Measurements from ENCODE around the gene ATP2B2. TPM values are rescaled to one million over a fixed set of nuclear protein-coding genes. Genes with fewer than 3 reads are reported as not detected.

Gene ATP2B2
- total and polyA plus RNA-seq, 8 donors, result 0.11 to 0.75 (median 0.21) TPM

DNA sequence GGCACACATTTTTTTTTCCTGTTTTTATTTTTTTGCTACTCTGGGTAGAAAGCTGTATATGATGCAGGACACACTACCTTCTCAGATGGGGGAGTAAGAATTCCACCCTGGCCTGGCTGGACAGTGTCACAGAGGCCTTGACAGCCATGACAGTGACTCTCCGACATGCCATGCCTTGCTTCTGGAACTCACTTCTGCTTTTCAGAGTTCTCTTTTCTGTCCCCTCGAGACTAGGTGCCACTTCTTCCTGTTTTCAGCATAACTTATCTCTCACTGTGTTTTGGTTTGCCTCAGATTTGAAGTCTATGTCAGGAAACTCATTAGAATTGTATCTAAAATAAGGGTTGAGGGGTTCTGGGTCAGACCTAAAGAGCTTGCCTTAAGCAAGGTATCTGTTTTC lies 115.4 kb downstream of the ATP2B2 start:
- no peak for FAIRE-seq
- 51 to 65% methylated on average over 2 of the region's 2 CpGs for WGBS, 2 donors
- peak in 1 of 6 donors; percentile 9 for DNase-seq
- H3K36me3 ChIP-seq, result no peaks in the 10 kb centered on the region
- H3K4me3 ChIP-seq, result no peak overlapping the region
- H3K9me3 ChIP-seq, result no peaks in the 10 kb centered on the region
- no peaks in the 10 kb centered on the region for H3K27me3 ChIP-seq
- no peak overlapping the region for H3K27ac ChIP-seq
- no peaks in the 10 kb centered on the region for H3K4me1 ChIP-seq
- TF ChIP-seq, protein P1, sequence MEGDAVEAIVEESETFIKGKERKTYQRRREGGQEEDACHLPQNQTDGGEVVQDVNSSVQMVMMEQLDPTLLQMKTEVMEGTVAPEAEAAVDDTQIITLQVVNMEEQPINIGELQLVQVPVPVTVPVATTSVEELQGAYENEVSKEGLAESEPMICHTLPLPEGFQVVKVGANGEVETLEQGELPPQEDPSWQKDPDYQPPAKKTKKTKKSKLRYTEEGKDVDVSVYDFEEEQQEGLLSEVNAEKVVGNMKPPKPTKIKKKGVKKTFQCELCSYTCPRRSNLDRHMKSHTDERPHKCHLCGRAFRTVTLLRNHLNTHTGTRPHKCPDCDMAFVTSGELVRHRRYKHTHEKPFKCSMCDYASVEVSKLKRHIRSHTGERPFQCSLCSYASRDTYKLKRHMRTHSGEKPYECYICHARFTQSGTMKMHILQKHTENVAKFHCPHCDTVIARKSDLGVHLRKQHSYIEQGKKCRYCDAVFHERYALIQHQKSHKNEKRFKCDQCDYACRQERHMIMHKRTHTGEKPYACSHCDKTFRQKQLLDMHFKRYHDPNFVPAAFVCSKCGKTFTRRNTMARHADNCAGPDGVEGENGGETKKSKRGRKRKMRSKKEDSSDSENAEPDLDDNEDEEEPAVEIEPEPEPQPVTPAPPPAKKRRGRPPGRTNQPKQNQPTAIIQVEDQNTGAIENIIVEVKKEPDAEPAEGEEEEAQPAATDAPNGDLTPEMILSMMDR (IDR thresholded peaks at IDR 0.05), result no peak
- ATAC-seq, result peak in 2 of 4 donors; percentile 27 to 44
- intact Hi-C loops (cut with DNase I), result no loop called here

DNA sequence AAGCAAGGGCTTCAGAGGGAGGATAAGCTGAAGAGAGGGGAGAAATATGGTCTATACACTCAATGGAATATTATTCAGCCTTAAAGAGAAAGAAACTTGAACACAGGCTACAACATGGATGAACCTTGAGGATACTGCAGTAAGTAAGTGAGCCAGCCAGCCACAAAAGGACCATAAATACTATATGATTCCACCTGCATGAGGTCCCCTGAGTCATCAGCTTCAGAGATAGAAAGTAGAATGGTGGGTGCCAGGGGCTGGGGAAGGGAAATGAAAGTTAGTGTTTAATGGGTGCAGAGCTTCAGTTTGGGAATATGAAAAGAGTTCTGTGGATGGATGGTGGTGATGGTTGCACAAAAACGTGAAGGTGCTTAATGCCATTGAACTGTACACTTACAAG lies 116.0 kb downstream of the ATP2B2 start:
- no peaks in the 10 kb centered on the region for H3K9me3 ChIP-seq
- TF ChIP-seq, protein P1 (IDR thresholded peaks at IDR 0.05), result no peak
- intact Hi-C loops (cut with DNase I), result no loop called here
- no peak for FAIRE-seq
- no peak overlapping the region for H3K27ac ChIP-seq
- no peak for DNase-seq
- H3K36me3 ChIP-seq, result no peaks in the 10 kb centered on the region
- H3K4me3 ChIP-seq, result no peak overlapping the region
- no peak for ATAC-seq
- WGBS, 2 donors, result 6 to 13% methylated on average over 1 of the region's 1 CpG
- no peaks in the 10 kb centered on the region for H3K27me3 ChIP-seq
- no peaks in the 10 kb centered on the region for H3K4me1 ChIP-seq

DNA sequence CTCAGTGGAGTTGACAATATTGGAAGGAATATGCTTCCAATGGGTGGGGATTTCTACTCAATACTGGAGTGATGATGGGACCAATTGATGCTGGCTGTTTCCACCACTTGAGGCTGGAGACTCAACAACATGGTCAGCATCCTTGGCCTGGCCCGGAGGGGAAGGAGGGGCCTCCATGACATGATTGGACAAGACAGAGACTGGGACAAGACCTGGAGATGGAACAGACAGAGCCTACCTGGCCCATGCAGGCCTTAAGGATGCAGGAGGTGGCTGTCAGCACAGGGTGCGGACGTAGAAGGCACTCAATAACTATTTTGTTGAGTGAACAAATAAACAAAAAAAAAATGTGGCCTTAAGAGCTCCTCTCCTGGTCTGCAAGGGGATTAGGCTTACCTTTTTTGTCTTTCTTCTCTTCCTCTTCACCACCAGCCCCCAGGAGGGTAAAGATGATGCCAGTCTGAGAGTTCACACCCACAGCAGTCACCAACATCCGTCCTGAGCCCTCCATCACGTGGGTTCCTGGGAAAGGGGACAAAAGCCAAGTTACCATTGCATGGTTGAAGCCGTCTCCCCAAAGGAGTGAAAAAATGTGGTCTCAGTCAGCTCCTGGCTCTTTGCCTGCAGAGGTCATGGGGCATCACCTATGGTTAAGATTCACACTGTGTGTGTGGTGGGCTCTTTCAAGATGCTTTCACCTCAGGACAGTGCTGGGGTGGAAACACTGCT lies 117.3 kb downstream of the ATP2B2 start:
- no peaks in the 10 kb centered on the region for H3K27me3 ChIP-seq
- no peaks in the 10 kb centered on the region for H3K4me1 ChIP-seq
- no peaks in the 10 kb centered on the region for H3K9me3 ChIP-seq
- intact Hi-C loops (cut with DNase I), result no loop called here
- no peak for ATAC-seq
- H3K36me3 ChIP-seq, result no peaks in the 10 kb centered on the region
- H3K27ac ChIP-seq, result no peak overlapping the region
- peak in 1 of 6 donors; percentile 14 for DNase-seq
- TF ChIP-seq, protein P1 (IDR thresholded peaks at IDR 0.05), result no peak
- no peak for FAIRE-seq
- 42 to 47% methylated on average over 6 of the region's 6 CpGs for WGBS, 2 donors
- H3K4me3 ChIP-seq, result no peak overlapping the region

DNA sequence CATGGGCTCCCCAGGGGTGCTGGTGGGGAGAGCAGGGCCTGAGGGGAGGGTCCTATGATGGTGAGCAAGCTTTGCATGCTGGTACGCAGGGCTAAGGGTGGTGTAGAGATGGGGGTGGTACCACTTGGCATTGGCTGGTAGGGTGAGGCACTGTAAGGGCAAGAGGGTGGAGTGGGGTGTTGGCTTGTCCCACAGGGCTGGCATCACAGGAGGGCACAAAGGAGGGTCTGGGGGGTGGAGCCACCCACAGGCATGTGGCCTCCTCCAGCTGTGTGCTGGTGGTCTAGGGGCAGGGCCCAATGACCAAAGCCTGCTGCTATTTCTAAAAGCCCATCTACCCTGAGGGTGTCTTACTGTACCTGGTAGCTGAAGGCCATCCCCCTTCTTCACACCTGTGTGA lies 119.3 kb downstream of the ATP2B2 start:
- intact Hi-C loops (cut with DNase I), result no loop called here
- H3K4me3 ChIP-seq, result no peak overlapping the region
- no peak overlapping the region for H3K27ac ChIP-seq
- no peaks in the 10 kb centered on the region for H3K27me3 ChIP-seq
- 85 to 91% methylated on average over 1 of the region's 1 CpG for WGBS, 2 donors
- no peaks in the 10 kb centered on the region for H3K4me1 ChIP-seq
- DNase-seq, result peak in 1 of 6 donors; percentile 16
- no peak for ATAC-seq
- TF ChIP-seq, protein P1 (IDR thresholded peaks at IDR 0.05), result no peak
- no peak for FAIRE-seq
- H3K9me3 ChIP-seq, result no peaks in the 10 kb centered on the region
- H3K36me3 ChIP-seq, result no peaks in the 10 kb centered on the region

All from pancreas (tissue), 10 donors.